Esophagus muscularis mucosa (tissue), 4 donors: ENCODE data around the gene EPHB2.

Source experiments
- EP300 ChIP-seq: sonication (generic); formaldehyde crosslinking; IDR thresholded peaks from one replicate; pipeline ENCODE4 v1.6.1; 2017; ENCODE audit warnings: antibody characterized with exemption
- POLR2A ChIP-seq: fragments of 450-650 bp; IDR thresholded peaks from one replicate; pipeline ENCODE4 v1.6.1; 2017; ENCODE audit warnings: antibody characterized with exemption, moderate library complexity, mild to moderate bottlenecking, low read depth
- POLR2AphosphoS5 ChIP-seq, 2 donors: sonication (generic); formaldehyde crosslinking; IDR thresholded peaks; one replicate each; pipeline ENCODE4 v1.6.1; 2017; ENCODE audit warnings: antibody characterized with exemption in 2 of 2
- TF ChIP-seq, protein P1 (sequence below), 3 experiments: fragments of 200-600 bp in 2 of 3; fragments of 450-650 bp in 1 of 3; sonication (generic) in 2 of 3; IDR thresholded peaks; one replicate each; pipeline ENCODE4 v1.5.1; 2017 to 2019; ENCODE audit warnings: antibody characterized with exemption in 3 of 3, mild to moderate bottlenecking in 2 of 3, moderate library complexity in 1 of 3

DNA sequence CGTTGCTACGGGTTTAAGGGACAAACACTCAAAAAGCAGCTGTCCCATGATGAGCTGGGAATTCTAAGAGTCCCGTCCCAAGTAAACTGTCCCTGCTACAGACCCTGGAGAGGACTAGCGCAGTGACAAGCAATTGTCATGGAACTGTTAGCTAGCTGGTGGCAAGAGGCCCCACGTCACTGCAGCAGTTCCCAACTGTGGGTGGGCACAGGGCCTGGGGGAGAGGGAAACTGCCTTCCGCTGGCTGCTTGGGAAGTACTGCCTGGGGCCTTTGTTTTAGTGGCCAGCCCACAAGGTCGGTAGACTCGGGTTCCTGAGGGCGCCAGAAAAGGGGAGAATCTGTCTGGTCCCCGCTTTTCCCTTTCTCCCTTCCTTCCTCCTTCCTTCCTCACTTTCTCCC lies 164.6 kb downstream of the EPHB2 start:
- TF ChIP-seq, protein P1, sequence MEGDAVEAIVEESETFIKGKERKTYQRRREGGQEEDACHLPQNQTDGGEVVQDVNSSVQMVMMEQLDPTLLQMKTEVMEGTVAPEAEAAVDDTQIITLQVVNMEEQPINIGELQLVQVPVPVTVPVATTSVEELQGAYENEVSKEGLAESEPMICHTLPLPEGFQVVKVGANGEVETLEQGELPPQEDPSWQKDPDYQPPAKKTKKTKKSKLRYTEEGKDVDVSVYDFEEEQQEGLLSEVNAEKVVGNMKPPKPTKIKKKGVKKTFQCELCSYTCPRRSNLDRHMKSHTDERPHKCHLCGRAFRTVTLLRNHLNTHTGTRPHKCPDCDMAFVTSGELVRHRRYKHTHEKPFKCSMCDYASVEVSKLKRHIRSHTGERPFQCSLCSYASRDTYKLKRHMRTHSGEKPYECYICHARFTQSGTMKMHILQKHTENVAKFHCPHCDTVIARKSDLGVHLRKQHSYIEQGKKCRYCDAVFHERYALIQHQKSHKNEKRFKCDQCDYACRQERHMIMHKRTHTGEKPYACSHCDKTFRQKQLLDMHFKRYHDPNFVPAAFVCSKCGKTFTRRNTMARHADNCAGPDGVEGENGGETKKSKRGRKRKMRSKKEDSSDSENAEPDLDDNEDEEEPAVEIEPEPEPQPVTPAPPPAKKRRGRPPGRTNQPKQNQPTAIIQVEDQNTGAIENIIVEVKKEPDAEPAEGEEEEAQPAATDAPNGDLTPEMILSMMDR (IDR thresholded peaks at IDR 0.05) = no peak
- TF ChIP-seq POLR2A (no peak), POLR2AphosphoS5 (IDR thresholded peaks at IDR 0.05) (no peak), EP300 (no peak)
